Measurements from ENCODE around the gene TAGLN. TPM values are rescaled to one million over a fixed set of nuclear protein-coding genes. Genes with fewer than 3 reads are reported as not detected.

The TAGLN gene
- total RNA-seq, 1 donor from 2014 or later: 470 TPM

- TF ChIP-seq, protein P1, sequence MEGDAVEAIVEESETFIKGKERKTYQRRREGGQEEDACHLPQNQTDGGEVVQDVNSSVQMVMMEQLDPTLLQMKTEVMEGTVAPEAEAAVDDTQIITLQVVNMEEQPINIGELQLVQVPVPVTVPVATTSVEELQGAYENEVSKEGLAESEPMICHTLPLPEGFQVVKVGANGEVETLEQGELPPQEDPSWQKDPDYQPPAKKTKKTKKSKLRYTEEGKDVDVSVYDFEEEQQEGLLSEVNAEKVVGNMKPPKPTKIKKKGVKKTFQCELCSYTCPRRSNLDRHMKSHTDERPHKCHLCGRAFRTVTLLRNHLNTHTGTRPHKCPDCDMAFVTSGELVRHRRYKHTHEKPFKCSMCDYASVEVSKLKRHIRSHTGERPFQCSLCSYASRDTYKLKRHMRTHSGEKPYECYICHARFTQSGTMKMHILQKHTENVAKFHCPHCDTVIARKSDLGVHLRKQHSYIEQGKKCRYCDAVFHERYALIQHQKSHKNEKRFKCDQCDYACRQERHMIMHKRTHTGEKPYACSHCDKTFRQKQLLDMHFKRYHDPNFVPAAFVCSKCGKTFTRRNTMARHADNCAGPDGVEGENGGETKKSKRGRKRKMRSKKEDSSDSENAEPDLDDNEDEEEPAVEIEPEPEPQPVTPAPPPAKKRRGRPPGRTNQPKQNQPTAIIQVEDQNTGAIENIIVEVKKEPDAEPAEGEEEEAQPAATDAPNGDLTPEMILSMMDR (conservative IDR thresholded peaks at IDR 0.05; ENCODE audit: low read depth, low read length): no peak
- no peak overlapping the region for H3K4me3 ChIP-seq (ENCODE audit: low read depth, low read length)
- no peak for DNase-seq (ENCODE audit: low read depth)
Measured at GRCh38 chr11:117195761-117196160, 3.4 kb upstream of the TAGLN start.

GRCh38 chr11:117197006-117197405, 2.2 kb upstream of the TAGLN start:
- no peak overlapping the region for H3K4me3 ChIP-seq (ENCODE audit: low read depth, low read length)
- TF ChIP-seq, protein P1 (conservative IDR thresholded peaks at IDR 0.05; ENCODE audit: low read depth, low read length): no peak
- DNase-seq (ENCODE audit: low read depth): no peak

- TF ChIP-seq, protein P1 (conservative IDR thresholded peaks at IDR 0.05; ENCODE audit: low read depth, low read length): peak; percentile 49
- H3K4me3 ChIP-seq (ENCODE audit: low read depth, low read length): no peak overlapping the region
- DNase-seq (ENCODE audit: low read depth): no peak
Measured at GRCh38 chr11:117197516-117198456, 1.4 kb upstream of the TAGLN start.

- TF ChIP-seq, protein P1 (conservative IDR thresholded peaks at IDR 0.05; ENCODE audit: low read depth, low read length): no peak
- no peak overlapping the region for H3K4me3 ChIP-seq (ENCODE audit: low read depth, low read length)
- no peak for DNase-seq (ENCODE audit: low read depth)
Measured at GRCh38 chr11:117198613-117199012, 557 bp upstream of the TAGLN start.

GRCh38 chr11:117199916-117200812, 994 bp downstream of the TAGLN start:
- no peak overlapping the region for H3K4me3 ChIP-seq (ENCODE audit: low read depth, low read length)
- no peak for DNase-seq (ENCODE audit: low read depth)

More at GRCh38 chr11:117199916-117200812, 994 bp downstream of the TAGLN start:
- TF ChIP-seq, protein P1 (conservative IDR thresholded peaks at IDR 0.05; ENCODE audit: low read depth, low read length): no peak

All from epithelial cell of proximal tubule (primary cell).